OCI-M1 (cell line): ENCODE measurements around the gene SHROOM1.
"Not testable (repeated sequence)": the region's sequence is repeated elsewhere in the genome, so short reads cannot be mapped to it uniquely, and the experiment has no call there.

ENCODE experiments used
- DNase-seq: peaks from one replicate; lab custom pipeline; 2025; lab: John Stamatoyannopoulos, UW

Gene SHROOM1, protein sequence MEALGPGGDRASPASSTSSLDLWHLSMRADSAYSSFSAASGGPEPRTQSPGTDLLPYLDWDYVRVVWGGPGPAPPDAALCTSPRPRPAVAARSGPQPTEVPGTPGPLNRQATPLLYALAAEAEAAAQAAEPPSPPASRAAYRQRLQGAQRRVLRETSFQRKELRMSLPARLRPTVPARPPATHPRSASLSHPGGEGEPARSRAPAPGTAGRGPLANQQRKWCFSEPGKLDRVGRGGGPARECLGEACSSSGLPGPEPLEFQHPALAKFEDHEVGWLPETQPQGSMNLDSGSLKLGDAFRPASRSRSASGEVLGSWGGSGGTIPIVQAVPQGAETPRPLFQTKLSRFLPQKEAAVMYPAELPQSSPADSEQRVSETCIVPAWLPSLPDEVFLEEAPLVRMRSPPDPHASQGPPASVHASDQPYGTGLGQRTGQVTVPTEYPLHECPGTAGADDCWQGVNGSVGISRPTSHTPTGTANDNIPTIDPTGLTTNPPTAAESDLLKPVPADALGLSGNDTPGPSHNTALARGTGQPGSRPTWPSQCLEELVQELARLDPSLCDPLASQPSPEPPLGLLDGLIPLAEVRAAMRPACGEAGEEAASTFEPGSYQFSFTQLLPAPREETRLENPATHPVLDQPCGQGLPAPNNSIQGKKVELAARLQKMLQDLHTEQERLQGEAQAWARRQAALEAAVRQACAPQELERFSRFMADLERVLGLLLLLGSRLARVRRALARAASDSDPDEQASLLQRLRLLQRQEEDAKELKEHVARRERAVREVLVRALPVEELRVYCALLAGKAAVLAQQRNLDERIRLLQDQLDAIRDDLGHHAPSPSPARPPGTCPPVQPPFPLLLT

GRCh38 chr5:132830436-132831094, at the start of gene SHROOM1:
Gene SHROOM1, minus strand, starts transcription at chr5:132830647. Its CDS starts 4,507 bp downstream, at chr5:132826140.
- peak; percentile 60 for DNase-seq

DNA sequence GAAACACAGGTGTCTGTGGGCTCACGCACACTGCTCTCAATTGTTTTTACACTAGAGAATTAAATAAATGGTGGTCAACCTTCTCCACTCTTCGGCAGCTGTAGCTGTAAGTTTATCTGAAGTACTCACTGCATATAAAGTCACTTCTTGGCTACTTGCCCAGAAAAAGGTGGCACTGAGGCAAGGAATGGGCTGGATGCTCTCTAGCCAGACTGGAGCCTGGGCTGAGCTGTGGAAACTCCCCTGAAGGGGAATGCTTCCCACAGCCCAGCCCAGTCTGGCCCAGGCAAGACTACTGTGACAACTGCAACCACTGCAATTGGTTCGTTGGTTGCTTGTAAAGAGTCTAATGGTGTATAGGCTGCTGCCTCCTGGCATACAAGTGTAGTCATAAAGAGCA, 47.5 kb upstream of the SHROOM1 start:
- no peak for DNase-seq

DNA sequence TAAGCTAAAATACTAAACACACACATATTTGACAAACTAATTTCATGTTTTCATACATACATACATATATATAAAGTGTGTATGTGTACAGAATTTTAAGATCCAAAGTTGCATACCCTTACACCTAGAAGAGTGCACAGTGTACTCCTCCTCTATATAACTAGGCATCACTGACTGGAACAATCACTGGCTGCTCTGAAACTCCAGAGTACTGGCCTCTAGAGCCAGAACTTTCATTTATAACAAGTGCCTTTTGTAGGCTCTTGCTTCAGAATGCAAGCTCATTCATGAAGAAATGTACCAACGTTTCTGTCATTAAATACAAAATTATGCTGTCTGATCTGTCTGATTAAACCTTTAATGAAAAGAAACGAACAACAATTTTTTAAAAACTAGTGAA, 47.0 kb upstream of the SHROOM1 start:
- no peak for DNase-seq

GRCh38 chr5:132876020-132876759, 45.7 kb upstream of the SHROOM1 start:
- no peak for DNase-seq

DNA sequence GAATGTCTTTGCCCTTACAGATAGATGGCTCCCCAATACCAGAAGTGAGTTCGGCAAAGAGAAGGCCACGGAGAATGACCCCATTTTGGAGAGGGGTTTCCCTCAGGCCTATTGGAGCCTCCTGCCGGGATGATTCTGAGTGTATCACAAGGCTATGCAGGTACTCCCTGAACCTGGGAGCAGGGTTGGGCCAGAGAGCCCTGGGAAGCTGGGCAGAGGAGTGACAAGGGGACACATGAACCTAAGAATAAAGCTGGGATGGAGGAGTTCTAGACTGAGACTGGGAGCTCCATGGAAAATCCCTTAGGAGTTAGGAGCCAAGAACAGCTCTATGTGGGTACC, 43.5 kb upstream of the SHROOM1 start:
- DNase-seq = no peak

DNA sequence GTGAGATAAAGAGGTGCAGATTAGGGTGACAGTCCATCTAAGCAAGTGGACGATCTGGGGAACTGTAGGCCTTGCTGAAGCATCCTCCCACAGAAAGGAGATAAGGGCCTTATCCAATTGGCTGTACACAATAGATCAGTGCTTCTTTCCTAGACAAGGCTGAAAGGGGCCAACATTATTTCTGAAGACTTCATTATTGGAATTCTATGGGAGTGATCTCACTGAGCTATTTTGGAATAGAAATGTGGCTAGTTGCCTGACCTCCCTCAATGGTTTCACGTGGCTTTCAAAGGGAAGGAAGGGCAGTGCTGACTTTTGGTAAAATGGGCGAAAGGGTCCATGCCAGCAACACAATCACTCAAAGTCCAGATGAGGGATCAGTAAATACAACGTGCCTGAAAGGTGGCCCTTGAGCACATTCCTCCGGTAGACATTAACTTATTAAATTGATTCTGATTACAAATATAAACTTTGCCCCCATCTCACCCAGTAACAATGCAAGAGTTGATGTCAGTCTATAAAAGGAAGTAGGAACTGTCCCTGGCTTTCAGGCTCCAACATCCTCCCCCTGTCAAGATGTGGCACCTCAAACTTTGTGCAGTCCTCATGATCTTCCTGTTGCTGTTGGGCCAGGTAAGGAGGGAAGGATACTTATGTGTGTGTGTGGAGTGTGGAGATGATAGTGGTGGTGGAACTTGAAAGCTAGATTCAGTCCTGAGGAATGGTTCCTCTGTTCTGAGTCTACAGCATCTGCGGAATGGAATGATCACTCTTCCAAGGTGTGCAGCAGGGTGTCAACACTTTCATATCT, 42.9 kb upstream of the SHROOM1 start, which contains the start of gene LEAP2:
Gene LEAP2 (plus strand): TSS at position 550 of the 811 bp plus-strand sequence. CDS start 27 bp downstream, at position 577.
- peak; percentile 32 for DNase-seq

DNA sequence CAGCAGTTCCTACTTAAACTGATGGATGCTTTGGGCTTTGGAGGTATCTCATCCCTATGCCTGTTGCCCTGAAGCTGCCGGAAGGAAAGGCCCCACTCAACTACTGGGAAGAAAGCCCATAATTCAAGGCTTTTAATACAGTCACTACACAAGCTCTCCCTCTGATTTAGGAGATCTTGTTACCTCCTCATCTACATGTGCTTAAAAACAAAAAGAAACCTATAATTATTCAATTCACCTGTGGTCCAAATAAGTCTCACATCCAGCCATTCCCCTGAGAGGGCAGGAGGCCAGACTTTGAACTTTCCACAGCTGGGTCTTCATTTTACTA, 42.3 kb upstream of the SHROOM1 start:
- no peak for DNase-seq

GRCh38 chr5:132871459-132872284, 41.2 kb upstream of the SHROOM1 start:
- DNase-seq = peak; percentile 18

DNA sequence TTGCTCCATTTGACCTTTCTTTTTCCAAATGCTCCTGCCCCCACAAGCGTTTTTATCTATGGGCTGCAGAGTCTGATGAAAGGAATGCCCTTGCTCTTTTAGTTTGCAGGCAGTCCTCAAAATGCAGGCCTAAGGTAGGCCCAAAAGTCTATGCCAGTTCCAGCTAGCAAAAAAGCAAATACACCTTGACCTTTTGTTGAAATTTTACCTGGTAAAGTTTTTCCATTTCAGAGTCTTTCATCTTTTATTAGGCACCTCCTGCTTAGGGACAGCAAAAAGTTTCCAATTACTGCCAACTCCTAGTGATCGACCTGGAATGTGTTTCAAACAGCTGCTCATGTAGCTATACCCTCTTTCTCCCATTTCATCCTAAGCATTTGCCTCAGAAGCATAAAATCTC, 40.4 kb upstream of the SHROOM1 start:
- DNase-seq = no peak

DNA sequence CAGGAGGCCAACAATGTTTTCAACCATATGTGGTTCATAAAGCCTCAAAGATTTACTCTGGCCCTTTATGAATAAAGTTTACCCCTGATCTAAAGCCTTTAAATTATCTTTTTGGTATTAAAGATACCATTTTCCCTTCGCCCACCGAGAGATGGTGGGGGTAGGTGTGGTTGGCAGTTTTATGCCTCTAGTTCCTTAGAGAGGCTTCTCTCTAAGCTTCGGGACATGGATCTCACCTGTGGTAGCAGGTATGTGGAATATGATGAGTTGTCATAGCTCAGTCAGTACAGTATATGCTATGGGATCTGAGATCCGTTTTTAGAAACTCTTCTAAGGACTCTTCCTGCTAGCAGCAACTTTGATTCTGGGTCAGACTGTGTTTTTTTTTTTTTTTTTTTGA, 38.3 kb upstream of the SHROOM1 start:
- no peak for DNase-seq

GRCh38 chr5:132867046-132867451, 36.6 kb upstream of the SHROOM1 start:
- no peak for DNase-seq

DNA sequence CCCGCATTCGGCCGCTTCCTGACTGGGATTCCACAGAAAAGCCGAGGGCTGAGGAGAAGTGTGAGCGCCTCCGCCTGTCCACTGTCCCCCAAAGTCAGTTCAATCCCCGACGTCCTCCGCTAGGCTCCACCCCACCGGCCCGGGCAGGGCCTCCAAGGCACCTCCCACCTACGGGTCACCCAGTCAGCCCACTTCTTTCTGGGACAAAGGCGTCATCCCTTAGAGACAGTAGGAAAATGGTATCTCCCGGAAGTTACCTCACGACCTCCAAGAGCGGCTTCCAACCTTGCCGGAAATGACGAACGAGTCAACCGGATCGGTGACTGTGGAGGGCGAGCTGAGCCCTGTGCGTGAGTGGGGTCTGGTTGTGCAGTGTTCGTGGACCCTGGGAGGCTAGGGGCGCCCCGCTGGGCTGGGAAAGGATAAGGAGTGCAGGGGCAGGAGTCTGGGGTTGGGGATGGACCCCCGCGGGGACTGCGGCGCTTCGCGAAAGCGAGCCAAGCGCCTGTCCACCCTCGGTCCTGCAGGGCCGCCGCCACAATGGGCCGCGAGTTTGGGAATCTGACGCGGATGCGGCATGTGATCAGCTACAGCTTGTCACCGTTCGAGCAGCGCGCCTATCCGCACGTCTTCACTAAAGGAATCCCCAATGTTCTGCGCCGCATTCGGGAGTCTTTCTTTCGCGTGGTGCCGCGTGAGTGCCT, 36.0 kb upstream of the SHROOM1 start, which contains the start of the genes GDF9 and UQCRQ:
Gene GDF9 (minus strand): TSS at position 128 of the 704 bp plus-strand sequence. CDS start 1,936 bp downstream, outside the sequence.
Gene UQCRQ (plus strand): TSS at position 301 of the 704 bp plus-strand sequence. CDS start 240 bp downstream, at position 541.
- DNase-seq = peak; percentile 99

- DNase-seq = no peak
Measured at GRCh38 chr5:132865668-132866341, 35.4 kb upstream of the SHROOM1 start.

GRCh38 chr5:132860742-132861141, 30.3 kb upstream of the SHROOM1 start:
- no peak for DNase-seq

GRCh38 chr5:132859889-132860437, 29.5 kb upstream of the SHROOM1 start:
- no peak for DNase-seq

GRCh38 chr5:132856011-132856410, 25.6 kb upstream of the SHROOM1 start:
- no peak for DNase-seq

- DNase-seq = not testable (repeated sequence)
Measured at GRCh38 chr5:132854992-132855391, 24.5 kb upstream of the SHROOM1 start.

GRCh38 chr5:132854301-132854700, 23.9 kb upstream of the SHROOM1 start:
- DNase-seq = no peak
